ENCODE data around the gene SLC4A4.

The SLC4A4 gene

GRCh38 chr4:71476240-71476639, 137.4 kb downstream of the SLC4A4 start:
- DNase-seq: no peak

DNA sequence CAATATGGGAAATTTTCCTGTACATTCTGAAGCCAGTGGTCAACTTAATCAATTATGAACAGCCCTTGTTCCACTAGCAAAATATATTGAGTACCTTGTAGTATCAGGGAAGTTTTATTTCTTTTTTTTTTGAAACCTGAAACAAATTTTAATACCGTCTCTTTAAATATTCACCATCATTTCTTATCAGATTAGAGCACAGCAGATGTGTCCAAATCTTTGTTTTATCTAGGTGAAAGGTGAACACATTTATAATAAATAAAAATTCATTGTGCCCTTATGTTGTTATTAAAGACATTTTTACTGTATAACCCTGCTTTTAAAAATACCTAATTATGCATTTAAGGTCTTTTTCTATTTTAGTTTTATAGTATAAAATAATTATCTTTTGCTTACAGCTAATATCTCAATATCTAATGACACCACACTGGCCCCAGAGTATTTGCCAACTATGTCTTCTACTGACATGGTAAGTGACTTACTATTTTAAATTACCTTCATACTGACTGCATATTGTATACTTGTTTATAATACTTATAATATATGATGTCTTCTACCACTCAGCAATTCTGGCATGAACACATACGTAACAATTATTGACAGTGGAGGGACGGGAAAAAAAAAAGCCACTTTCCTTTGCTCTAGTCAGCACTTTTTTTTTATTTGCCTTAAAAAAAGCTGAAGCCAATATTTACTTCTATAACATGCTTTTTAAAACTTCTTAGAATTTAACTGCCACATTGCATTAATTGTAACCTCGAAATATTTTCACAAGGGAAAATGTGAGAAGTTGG, 147.9 kb downstream of the SLC4A4 start:
- no peak for DNase-seq

GRCh38 chr4:71487344-71487920, 148.6 kb downstream of the SLC4A4 start:
- DNase-seq: no peak

- no peak for DNase-seq
Measured at GRCh38 chr4:71494539-71494938, 155.7 kb downstream of the SLC4A4 start.

DNA sequence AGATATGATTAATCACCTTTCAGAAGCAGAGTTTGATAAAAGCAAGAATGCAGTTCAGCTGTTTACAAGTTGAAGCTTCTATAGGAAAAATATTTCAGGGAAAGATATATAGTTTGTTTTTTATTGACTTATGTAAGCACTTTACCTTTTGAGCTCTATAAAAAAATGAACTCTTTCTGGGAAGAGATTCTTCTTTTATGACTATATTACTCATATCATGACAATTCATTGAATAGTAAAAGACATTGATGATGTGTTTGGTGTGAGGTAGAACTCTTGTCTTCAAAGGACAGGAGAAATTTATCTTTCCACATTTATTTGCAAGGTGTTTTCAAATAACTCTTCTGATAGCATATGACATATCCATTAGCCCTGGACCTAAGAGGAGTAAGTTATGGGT, 156.6 kb downstream of the SLC4A4 start:
- no peak for DNase-seq

DNA sequence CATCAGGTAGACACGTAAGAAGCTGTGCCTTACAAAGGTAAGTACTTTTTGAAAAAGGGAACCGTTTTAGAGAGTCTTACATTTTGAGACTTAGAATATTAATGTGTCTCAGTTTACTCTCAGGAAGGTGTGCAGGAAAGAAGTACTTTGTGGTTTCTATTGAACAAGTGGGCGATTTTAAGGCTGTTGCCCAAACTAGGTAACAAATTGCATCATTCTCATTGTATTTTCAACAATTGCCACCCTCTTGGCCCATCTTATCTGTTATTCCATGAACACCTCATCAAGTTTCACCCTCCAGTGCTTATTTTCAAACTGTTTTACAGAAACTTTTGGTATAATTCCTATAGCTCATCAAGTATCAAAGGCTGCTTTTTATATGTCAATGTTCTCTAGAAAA, 158.3 kb downstream of the SLC4A4 start:
- no peak for DNase-seq

DNA sequence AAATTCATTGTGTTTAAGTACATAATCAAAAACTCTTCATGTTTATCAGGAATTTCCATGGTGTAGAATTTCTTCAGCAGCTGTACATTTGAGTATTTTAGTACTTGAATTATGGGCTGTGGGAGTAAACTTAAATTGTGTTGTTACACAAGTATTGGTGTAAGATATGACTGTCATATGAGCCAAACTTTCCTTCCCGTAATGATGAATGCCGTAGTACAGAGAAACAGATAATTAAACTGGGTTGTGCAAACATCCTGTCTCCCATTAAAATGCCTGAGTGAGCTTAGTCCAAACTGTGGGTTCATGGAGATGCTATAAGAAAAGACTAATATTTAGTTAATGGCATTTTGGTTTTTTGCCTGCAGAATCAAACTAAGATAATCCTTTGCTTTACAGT, 159.2 kb downstream of the SLC4A4 start:
- no peak for DNase-seq

DNA sequence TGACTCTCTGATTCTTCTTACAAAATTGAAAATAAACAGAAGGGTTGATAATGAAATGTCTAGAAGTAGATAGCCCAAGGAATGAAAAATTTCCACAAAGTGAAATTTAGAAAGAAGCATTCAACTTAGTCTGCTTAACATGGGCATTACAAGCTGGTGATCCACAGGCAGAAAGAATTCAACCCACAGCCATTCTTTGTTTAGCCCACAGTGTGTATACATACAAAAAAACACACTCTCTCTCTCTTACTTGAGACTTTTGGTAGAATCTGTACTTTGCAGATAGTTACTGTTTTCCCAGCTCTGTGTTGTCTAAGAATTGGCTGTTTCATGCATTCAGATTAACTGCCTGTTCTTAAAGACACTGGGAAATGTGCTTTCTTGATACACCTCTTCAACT, 159.8 kb downstream of the SLC4A4 start:
- no peak for DNase-seq

- no peak for DNase-seq
Measured at GRCh38 chr4:71501992-71502391, 163.2 kb downstream of the SLC4A4 start.

GRCh38 chr4:71518283-71518989, 179.6 kb downstream of the SLC4A4 start:
- DNase-seq: no peak

DNA sequence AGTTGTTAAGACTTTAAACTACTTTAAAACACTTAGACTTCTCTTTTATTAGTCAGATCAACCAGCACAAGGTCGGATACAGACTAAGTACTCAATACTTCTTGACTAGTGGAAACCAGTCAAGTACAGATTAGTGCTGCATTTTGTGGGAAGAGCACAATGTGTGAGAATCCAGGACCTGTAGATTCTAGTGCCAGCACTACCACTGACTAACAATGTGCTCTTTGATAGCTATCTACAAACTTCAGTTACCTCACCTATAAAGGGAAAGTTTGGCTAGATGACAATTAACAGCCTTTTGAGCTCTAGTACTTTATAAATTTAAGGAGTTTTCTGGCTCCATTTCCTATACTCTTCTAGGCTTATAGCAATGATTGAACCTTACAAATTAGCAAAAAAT, 181.5 kb downstream of the SLC4A4 start:
- no peak for DNase-seq

GRCh38 chr4:71520850-71521249, 182.0 kb downstream of the SLC4A4 start:
- DNase-seq: no peak

DNA sequence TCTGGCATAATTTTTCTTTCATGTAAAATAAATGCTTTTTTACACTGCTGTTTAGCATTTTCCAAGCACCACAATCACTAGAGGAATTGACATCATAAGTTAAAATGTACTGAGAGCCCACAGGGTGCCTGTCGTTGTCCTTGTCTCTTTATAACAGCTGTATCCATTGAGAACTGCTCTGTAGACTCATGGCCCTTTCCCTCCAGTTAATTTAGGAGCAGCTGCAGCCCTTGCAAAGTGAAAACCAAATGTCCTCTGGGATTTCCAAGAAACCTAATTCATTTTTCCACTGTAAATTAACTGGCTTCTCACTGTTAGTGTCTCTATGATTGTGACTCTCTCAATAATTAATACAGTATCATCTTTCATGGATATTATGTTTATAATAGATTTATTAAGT, 185.9 kb downstream of the SLC4A4 start:
- DNase-seq: no peak

DNA sequence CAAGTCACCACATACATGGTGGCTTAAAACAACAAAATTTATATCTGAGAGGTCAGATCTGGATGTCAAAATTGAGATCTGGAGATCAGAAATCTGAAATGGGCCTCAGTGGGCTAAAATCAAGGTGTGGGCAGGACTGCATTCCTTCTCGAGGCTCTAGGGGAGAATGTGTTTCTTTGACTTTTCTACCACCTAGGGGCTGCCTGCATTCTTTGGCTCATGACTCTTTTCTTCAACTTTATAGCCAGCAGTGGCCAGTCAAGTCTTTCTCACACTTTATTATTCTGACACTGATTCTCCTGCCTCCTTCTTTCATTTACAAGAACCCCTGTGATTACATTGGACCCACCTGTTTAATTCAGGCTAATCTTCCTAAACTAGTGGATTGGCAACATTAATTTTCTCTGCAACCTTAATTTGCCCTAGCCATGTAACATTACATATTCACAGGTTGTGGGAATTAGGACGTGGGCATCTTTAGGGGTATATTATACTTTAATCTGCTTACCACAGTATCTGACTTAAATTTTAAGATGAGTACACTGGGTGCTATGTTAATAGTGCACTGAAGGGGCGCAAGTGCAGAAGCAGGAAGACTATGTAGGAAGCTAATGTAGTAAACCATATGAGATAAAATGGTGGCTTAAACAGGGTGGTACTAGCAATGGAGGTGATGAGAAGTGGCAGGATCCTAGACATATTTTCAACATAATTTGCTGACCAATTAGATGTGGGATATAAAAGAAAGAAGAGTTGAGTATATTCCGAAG, 188.0 kb downstream of the SLC4A4 start:
- DNase-seq: no peak

DNA sequence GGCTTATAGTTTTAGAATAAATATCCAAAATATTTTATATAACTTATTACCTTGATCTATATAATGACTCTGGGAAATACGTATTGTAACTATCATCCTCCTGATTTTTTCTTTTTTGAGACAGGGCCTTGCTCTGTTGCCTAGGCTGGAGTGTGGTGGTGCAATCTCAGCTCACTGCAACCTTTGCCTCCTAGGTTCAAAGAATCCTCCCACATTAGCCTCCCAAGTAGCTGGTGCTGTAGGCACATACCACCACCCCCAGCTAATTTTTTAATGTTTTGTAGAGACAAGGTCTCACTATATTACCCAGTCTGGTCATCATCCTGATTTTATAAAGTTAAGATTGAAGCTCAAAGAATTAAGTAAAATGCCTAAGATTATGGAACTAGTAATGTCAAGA, 193.6 kb downstream of the SLC4A4 start:
- DNase-seq: no peak

GRCh38 chr4:71533121-71533520, 194.3 kb downstream of the SLC4A4 start:
- DNase-seq: no peak

DNA sequence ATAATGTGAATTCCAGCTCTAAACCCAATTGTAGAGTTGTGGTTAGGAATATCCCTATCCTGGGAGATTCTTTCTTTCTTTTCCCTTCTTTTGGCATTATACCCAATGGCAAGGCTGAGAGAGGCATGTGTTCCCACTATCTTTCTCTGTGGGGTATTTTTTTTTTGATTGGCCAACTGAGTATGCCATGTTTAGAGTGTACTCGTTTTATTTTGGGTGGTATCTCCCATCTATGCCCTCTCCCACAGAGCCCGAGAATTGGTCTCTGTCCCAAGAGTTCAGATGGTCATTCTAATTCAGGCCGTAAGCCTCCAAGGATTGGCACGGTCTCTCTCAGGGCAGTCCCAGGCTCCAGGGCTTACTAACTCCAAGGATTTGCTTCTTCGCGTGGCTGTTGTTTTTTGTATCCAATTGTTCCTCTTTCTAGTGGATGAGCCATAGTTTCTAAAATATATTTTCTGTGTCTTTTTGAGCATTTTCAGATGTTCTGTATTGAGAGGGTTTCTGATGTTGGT, 198.8 kb downstream of the SLC4A4 start:
- no peak for DNase-seq

GRCh38 chr4:71538528-71538927, 199.7 kb downstream of the SLC4A4 start:
- DNase-seq: no peak

DNA sequence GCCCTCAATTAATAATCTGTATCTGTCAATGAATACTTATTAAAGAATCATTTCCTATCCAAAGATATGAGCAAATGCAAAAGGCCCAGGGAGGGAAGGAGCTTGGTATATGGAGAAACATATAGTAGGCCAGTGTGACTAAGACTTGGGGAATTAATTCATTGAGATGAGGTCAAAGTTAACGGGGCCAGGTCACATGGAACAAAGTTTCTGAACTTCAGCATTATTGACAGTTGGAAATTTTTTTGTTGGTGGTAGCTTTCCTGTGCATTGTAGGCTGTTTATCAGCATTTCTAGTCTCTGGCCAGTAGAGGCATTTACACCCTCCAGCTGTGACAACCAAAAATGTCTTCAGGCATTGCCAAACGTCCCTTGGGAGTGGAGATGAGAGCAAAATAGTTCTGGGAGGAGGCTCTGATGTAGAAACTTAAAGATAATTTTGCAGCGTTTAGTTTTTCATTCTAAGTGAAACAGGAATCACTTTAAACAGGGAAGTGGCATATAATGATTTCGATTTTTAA, 202.0 kb downstream of the SLC4A4 start:
- no peak for DNase-seq

GRCh38 chr4:71541541-71541940, 202.7 kb downstream of the SLC4A4 start:
- DNase-seq: no peak

DNA sequence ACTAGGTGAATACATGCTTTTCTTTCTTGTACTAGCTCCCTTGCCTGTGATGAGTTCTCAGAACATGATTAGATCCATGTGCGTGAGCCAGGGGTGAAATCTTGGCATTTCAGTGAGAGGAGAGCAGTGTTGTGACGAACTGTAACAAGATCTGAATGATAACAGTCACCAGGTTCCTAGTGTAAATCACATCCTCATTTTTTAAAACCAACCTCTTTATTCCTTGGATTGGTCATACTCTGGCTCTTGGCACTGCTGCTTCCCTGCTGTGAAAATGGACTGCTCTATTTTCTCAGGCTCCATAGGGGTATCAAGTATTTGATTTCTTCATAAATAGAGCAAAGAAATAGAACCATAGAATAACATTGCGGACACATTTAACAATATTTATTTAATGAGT, 206.3 kb downstream of the SLC4A4 start:
- DNase-seq: no peak

DNA sequence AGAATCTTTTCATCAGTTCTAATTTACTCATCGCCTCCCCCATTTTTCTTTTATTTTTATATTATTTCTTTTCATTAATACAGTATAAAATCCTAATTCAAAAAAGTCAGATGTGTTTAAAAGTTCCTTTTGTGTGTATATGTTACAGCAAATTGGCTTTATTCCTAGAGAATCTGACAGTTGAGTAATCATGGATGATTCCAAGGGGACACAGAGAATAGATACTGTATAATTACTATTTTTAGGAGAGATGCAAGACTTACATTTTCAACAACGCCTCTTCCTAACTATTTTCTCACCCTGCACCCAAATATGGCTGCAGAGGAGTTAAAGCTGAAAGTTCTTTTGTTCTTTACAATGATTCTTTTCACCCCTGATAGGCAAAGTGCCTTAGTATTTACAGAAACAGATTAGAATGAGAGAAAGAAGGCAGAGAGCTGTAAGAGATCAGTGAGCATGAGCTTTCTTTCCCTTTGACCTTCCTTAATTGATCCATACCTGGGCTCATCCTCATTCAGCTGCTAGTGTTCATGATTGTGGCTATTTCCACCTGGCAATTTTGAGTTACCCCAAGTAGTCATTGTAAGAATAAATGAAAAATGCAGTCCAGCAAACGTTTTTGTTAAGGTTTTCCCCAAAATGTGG, 210.8 kb downstream of the SLC4A4 start:
- DNase-seq: no peak
